Measurements from ENCODE around the gene PAK3. TPM values are rescaled to one million over a fixed set of nuclear protein-coding genes. Genes with fewer than 3 reads are reported as not detected.

Gene PAK3
- 4.8 and 10.8 TPM in 2 replicates for total RNA-seq (ENCODE audit: low replicate concordance)
- long read RNA-seq, partial matches to known transcripts, result 0 of 15 reads
- long read RNA-seq, other reads (novel, unspliced or antisense), result 12 of 15 reads

DNA sequence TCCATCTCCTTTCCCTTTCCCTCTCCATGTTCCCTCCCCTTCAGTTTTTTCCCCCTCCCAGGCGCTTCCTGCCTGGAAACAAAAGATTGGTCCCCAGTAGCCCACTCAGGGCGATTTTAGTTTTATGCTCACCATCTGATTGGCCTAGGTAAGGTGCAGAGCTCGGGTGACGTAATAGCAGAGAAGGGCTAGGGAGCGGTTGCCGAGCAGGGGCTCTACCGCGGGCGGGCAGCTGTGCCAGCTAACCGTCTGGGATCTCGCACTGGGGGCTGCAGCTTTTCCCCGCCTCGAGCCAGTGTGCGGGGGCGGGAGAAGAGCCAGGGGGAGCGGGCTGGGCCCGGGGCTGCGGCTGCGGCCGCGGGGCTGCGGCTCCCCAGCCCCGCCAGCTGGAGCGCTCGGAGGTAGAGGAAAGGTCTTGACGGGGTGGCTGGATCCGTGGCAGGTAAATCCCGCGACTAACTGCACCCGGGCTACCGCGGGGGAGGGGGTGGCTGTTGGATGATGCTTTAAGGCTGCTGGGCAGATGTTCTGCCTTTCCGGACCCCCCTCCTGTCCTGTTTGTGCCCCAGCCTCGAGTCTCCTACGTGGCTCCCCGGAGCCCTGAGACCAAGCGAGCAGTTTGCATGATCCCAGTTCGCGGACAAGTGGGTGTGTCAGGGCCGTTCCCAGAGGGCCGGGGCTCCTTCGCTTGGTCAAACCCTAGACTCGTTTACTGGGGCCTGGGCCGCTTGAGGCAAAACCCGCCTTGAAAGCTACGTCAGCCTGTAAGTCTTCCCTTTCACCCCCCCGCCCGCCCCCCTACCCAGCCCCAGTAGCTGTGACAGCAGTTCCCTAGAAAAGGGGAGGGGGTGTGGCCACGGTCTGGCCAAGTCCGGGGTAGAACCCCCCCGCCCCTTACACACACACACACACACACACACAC lies at the start of gene PAK3:
PAK3 (plus strand) TSS at position 218 of the 922 bp plus-strand sequence. CDS start 26,913 bp downstream, outside the sequence.
- Mint-ChIP-seq H3K36me3 (no peaks in the 10 kb centered on the region), H3K4me3 (peak within 1 kb of the TSS; percentile 91), H3K27ac (peak within 1 kb of the TSS; percentile 37), H3K4me1 (ENCODE audit: unreplicated experiment) (peaks cover 9% of the 10 kb centered on the region), H3K27me3 (peaks cover 50% of the 10 kb centered on the region), H3K9me3 (no peaks in the 10 kb centered on the region)
- peak; percentile 25 for TF ChIP-seq CTCF (conservative IDR thresholded peaks at IDR 0.05)
- no peak for DNase-seq (ENCODE audit: extremely low spot score, unreplicated experiment)

GRCh38 chrX:111047575-111047974 lies 48.4 kb upstream of the PAK3 start:
- H3K4me3 Mint-ChIP-seq, result no peak overlapping the region
- no peak overlapping the region for H3K27ac Mint-ChIP-seq
- no peaks in the 10 kb centered on the region for H3K27me3 Mint-ChIP-seq
- no peak for DNase-seq (ENCODE audit: extremely low spot score, unreplicated experiment)
- H3K36me3 Mint-ChIP-seq, result no peaks in the 10 kb centered on the region
- H3K9me3 Mint-ChIP-seq, result no peaks in the 10 kb centered on the region
- H3K4me1 Mint-ChIP-seq (ENCODE audit: unreplicated experiment), result no peaks in the 10 kb centered on the region
- TF ChIP-seq CTCF (conservative IDR thresholded peaks at IDR 0.05), result no peak

GRCh38 chrX:111052478-111052877 lies 43.5 kb upstream of the PAK3 start:
- Mint-ChIP-seq H3K27me3 (no peaks in the 10 kb centered on the region), H3K9me3 (no peaks in the 10 kb centered on the region), H3K4me1 (ENCODE audit: unreplicated experiment) (no peaks in the 10 kb centered on the region), H3K36me3 (no peaks in the 10 kb centered on the region), H3K4me3 (no peak overlapping the region), H3K27ac (no peak overlapping the region)
- no peak for DNase-seq (ENCODE audit: extremely low spot score, unreplicated experiment)
- TF ChIP-seq CTCF (conservative IDR thresholded peaks at IDR 0.05), result no peak

DNA sequence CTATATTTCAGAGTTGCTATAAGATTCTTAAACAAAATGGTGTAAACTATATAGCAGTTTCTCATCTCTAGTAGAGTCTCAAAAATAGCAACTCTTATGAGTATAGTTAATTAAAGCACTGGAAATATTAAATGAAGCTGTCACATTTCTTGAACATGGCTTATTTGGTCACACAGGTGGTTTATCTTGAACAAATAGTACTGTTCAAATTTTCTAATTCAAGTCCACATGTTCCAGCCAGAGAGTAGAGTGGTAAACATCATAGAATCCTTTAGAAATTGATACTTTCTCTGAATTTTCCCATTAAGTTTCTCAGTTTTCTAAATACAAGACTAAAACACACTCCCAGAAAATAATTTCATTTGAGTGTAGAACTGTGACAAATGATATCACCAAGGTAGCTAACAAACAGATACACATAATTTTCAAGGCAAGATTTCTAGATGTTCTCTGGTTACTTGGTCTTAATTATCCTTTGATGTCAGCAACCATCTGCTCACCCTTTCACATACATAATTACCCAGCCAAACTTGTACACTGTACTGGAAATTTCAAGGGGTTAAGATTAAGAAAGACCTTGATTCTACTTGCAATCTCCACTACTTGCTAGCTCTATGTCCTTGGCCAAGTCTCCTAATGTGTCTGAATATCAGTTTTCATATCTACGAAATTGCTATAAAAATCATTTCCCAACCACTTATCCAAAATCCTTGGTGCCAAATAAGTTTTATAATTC lies 24.3 kb upstream of the PAK3 start:
- H3K27ac Mint-ChIP-seq, result no peak overlapping the region
- H3K27me3 Mint-ChIP-seq, result no peaks in the 10 kb centered on the region
- no peak for TF ChIP-seq CTCF (conservative IDR thresholded peaks at IDR 0.05)
- H3K4me1 Mint-ChIP-seq (ENCODE audit: unreplicated experiment), result no peaks in the 10 kb centered on the region
- H3K36me3 Mint-ChIP-seq, result no peaks in the 10 kb centered on the region
- no peaks in the 10 kb centered on the region for H3K9me3 Mint-ChIP-seq
- no peak for DNase-seq (ENCODE audit: extremely low spot score, unreplicated experiment)
- no peak overlapping the region for H3K4me3 Mint-ChIP-seq

- peaks cover 7% of the 10 kb centered on the region for H3K27me3 Mint-ChIP-seq
- no peaks in the 10 kb centered on the region for H3K36me3 Mint-ChIP-seq
- no peak overlapping the region for H3K27ac Mint-ChIP-seq
- no peak for TF ChIP-seq CTCF (conservative IDR thresholded peaks at IDR 0.05)
- no peak for DNase-seq (ENCODE audit: extremely low spot score, unreplicated experiment)
- H3K9me3 Mint-ChIP-seq, result no peaks in the 10 kb centered on the region
- peaks cover 10% of the 10 kb centered on the region for H3K4me1 Mint-ChIP-seq (ENCODE audit: unreplicated experiment)
- H3K4me3 Mint-ChIP-seq, result no peak overlapping the region
Observed at GRCh38 chrX:111083081-111083480, 12.9 kb upstream of the PAK3 start.
